ENCODE measurements around the gene PGC. TPM values are rescaled to one million over a fixed set of nuclear protein-coding genes. Genes with fewer than 3 reads are reported as not detected.
A peak's percentile ranks its signal among the peaks of the same experiment; 100 is the strongest.

Gene PGC
- total and polyA plus RNA-seq, 12 donors, result 0.58 to 2.0 TPM; not detected in 10

DNA sequence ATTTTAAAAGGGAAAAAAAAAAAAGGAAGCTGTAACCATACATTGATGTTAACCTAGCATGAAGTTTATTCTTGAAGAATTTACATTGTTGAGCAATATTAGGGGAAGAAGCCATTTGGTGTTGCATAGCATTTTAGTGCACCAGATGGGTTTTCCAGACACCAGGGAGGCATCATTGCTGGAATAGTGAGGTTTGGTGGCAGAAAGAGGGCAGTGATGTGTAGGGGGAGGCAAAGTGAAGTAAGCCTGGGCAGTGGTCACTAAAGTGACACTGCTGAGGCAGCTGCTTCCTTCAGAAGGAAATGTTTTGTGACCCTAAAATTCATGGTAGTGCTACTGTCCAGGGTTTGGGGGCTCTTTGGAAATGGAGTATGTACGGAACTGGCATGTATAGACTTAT is 42.8 kb upstream of the PGC start:
- no peak for TF ChIP-seq CTCF (IDR thresholded peaks at IDR 0.05)
- Histone ChIP-seq H3K4me3 (no peak overlapping the region), H3K36me3 (peaks cover 0 to 69% (median 14%) of the 10 kb centered on the region in 9 donors), H3K27ac (no peak overlapping the region), H3K27me3 (no peaks in the 10 kb centered on the region), H3K9me3 (no peaks in the 10 kb centered on the region), H3K4me1 (peaks cover 10 to 64% (median 43%) of the 10 kb centered on the region in 9 donors)
- WGBS, 2 donors, result 96 to 100% methylated on average over 1 of the region's 1 CpG
- intact Hi-C loops (cut with DNase I), result loop anchor here in 2 of 10 donors (10.0 kb wide), 2 partner anchors 105 to 115 kb away; partner anchors contain the start of gene USP49 (in 1 of the 2)
- DNase-seq, result no peak
- ATAC-seq, result no peak

DNA sequence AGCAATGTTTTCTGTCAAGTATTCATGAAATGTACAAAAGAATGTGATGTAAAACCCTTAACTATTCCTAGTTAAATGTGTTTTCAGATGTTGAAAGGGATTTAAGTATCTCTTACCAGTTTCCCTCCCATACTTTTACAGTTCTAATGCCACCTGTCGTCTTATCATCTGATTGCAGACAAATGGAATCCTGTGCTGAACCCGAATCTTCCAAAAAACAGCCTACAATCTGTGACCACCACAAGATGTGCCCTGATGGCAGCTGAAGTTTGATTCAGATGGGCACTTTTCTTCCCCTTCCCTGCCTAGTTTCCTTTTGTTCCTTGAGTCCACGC is 42.2 kb upstream of the PGC start:
- no peaks in the 10 kb centered on the region for H3K9me3 ChIP-seq
- 64 to 66% methylated on average over 3 of the region's 3 CpGs for WGBS, 2 donors
- H3K4me3 ChIP-seq, result peak overlapping the region in 2 of 10 donors; percentile 19 to 96
- no peak for ATAC-seq
- peak overlapping the region in 2 of 10 donors; percentile 21 to 49 for H3K27ac ChIP-seq
- TF ChIP-seq CTCF (IDR thresholded peaks at IDR 0.05), result no peak
- no peak for DNase-seq
- H3K27me3 ChIP-seq, result no peaks in the 10 kb centered on the region
- peaks cover 12 to 68% (median 45%) of the 10 kb centered on the region in 9 donors for H3K4me1 ChIP-seq
- H3K36me3 ChIP-seq, result peaks cover 0 to 69% (median 14%) of the 10 kb centered on the region in 9 donors
- intact Hi-C loops (cut with DNase I), result loop anchor here in 6 of 10 donors (5.0 to 10.0 kb wide), 7 partner anchors 105 to 425 kb away; partner anchors contain the start of genes BYSL (in 3 of the 6), MED20 (in 3 of the 6), CCND3 (in 2 of the 6) and MRPS10 (in 2 of the 6)

GRCh38 chr6:41787219-41787917 is 40.2 kb upstream of the PGC start, which contains the start of gene TOMM6:
Gene TOMM6, plus strand, starts transcription at chr6:41787694. Its CDS starts 4 bp downstream, at chr6:41787698.
- ATAC-seq, result peak; percentile 83 to 95 (median 90)
- Histone ChIP-seq H3K9me3 (no peaks in the 10 kb centered on the region), H3K27ac (peak within 1 kb of the TSS; percentile 82 to 97 (median 94)), H3K36me3 (peaks cover 0 to 60% (median 13%) of the 10 kb centered on the region in 9 donors), H3K27me3 (no peaks in the 10 kb centered on the region), H3K4me1 (peaks cover 12 to 70% (median 46%) of the 10 kb centered on the region in 9 donors), H3K4me3 (peak within 1 kb of the TSS; percentile 54 to 96 (median 80))
- peak; percentile 95 to 96 for DNase-seq
- TF ChIP-seq CTCF (IDR thresholded peaks at IDR 0.05), result peak; percentile 84 to 94 (median 91)
- 0 to 1% methylated on average over 55 of the region's 55 CpGs for WGBS, 2 donors
- intact Hi-C loops (cut with DNase I), result loop anchor here in 7 of 10 donors (1.0 to 10.0 kb wide), 10 partner anchors 59 to 427 kb away; partner anchors contain the start of genes BYSL (in 7 of the 7), MED20 (in 7 of the 7), CCND3 (in 2 of the 7) and MRPS10 (in 2 of the 7)

DNA sequence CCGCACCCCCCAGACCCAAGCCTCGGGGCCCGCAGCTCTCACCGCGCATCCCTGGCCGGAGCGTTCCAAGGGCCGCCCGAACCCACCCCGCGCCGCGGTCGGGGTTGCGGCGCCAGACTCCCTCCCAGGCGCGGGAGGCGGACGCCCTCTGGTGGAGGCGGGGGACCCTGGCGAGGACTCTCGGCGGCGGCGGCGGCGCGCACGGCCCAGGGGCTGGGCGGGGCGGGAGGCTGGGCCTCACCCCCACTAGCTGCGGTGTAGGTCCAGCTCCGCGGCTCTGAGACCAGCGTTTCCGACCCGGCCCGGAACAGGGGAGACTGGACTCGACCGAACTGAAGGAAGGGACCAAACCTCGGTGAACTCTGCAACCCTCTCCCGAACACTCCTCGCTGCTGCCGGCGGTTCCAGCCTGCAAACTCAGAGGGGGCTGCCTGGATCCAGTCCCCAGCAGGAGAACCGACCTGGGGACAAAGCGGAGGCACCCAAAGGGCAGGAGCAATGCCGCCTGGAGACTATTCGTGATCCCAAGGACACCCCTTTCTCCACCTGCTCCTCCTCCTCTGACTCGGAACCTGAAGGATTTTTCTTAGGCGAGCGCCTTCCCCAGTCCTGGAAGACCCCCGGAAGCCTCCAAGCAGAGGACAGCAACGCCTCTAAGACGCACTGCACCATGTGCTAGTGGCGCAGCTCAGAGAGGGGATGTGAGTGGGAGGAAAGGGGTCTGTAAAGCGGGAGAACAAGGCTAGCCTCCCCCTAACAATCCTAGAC is 39.4 kb upstream of the PGC start:
- WGBS, 2 donors, result 1% methylated on average over 54 to 58 of the region's 58 CpGs
- DNase-seq (peak; percentile 91 to 93), ATAC-seq (peak; percentile 88 to 95 (median 93))
- Histone ChIP-seq H3K9me3 (no peaks in the 10 kb centered on the region), H3K36me3 (peaks cover 0 to 53% (median 7%) of the 10 kb centered on the region in 9 donors), H3K4me3 (peak overlapping the region; percentile 54 to 96 (median 80)), H3K27me3 (no peaks in the 10 kb centered on the region), H3K27ac (peak overlapping the region; percentile 82 to 97 (median 94)), H3K4me1 (peaks cover 12 to 71% (median 49%) of the 10 kb centered on the region in 9 donors)
- intact Hi-C loops (cut with DNase I), result loop anchor here in 7 of 10 donors (1.0 to 10.0 kb wide), 10 partner anchors 60 to 428 kb away; partner anchors contain the start of genes BYSL (in 7 of the 7), MED20 (in 7 of the 7), CCND3 (in 2 of the 7) and MRPS10 (in 2 of the 7)
- peak; percentile 78 to 96 (median 90) for TF ChIP-seq CTCF (IDR thresholded peaks at IDR 0.05)
